Measurements from ENCODE around the gene SLC7A8. TPM values are rescaled to one million over a fixed set of nuclear protein-coding genes. Genes with fewer than 3 reads are reported as not detected.

The SLC7A8 gene
- total RNA-seq, 2 donors from 2014 or later = 18.4 to 28.0 TPM

- no peaks in the 10 kb centered on the region for H3K36me3 ChIP-seq
- H3K27ac ChIP-seq = no peak overlapping the region
- no peaks in the 10 kb centered on the region for H3K4me1 ChIP-seq (ENCODE audit: control insufficient read depth in 1 of 2, low read depth in 2 of 2)
- peaks cover 3% of the 10 kb centered on the region for H3K9me3 ChIP-seq
- no peak for ATAC-seq (ENCODE audit: insufficient number of reproducible peaks, low FRiP score, low read depth)
- H3K4me3 ChIP-seq = no peak overlapping the region
- no peak for DNase-seq (ENCODE audit: low spot score)
- no peaks in the 10 kb centered on the region for H3K27me3 ChIP-seq (replicated peaks; ENCODE audit: insufficient read depth)
- no peak for TF ChIP-seq CTCF (IDR thresholded peaks at IDR 0.05)
Observed at GRCh38 chr14:23217032-23218020, 33.9 kb upstream of the SLC7A8 start.

GRCh38 chr14:23215421-23215820 lies 32.0 kb upstream of the SLC7A8 start:
- no peak for ATAC-seq (ENCODE audit: insufficient number of reproducible peaks, low FRiP score, low read depth)
- Histone ChIP-seq H3K9me3 (peaks cover 3% of the 10 kb centered on the region), H3K27ac (no peak overlapping the region), H3K4me3 (no peak overlapping the region), H3K4me1 (ENCODE audit: control insufficient read depth in 1 of 2, low read depth in 2 of 2) (no peaks in the 10 kb centered on the region), H3K27me3 (replicated peaks; ENCODE audit: insufficient read depth) (no peaks in the 10 kb centered on the region), H3K36me3 (no peaks in the 10 kb centered on the region)
- no peak for TF ChIP-seq CTCF (IDR thresholded peaks at IDR 0.05)
- no peak for DNase-seq (ENCODE audit: low spot score)

- Histone ChIP-seq H3K27ac (no peak overlapping the region), H3K4me3 (no peak overlapping the region), H3K27me3 (replicated peaks; ENCODE audit: insufficient read depth) (no peaks in the 10 kb centered on the region), H3K9me3 (no peaks in the 10 kb centered on the region), H3K36me3 (no peaks in the 10 kb centered on the region), H3K4me1 (ENCODE audit: control insufficient read depth in 1 of 2, low read depth in 2 of 2) (no peaks in the 10 kb centered on the region)
- ATAC-seq (ENCODE audit: insufficient number of reproducible peaks, low FRiP score, low read depth) (no peak), DNase-seq (ENCODE audit: low spot score) (no peak)
- TF ChIP-seq CTCF (IDR thresholded peaks at IDR 0.05) = no peak
Observed at GRCh38 chr14:23209651-23210423, 26.4 kb upstream of the SLC7A8 start.

GRCh38 chr14:23208324-23208723 lies 24.9 kb upstream of the SLC7A8 start:
- ATAC-seq (ENCODE audit: insufficient number of reproducible peaks, low FRiP score, low read depth) = no peak
- Histone ChIP-seq H3K4me3 (no peak overlapping the region), H3K36me3 (no peaks in the 10 kb centered on the region), H3K9me3 (no peaks in the 10 kb centered on the region), H3K27ac (no peak overlapping the region), H3K4me1 (ENCODE audit: control insufficient read depth in 1 of 2, low read depth in 2 of 2) (no peaks in the 10 kb centered on the region), H3K27me3 (replicated peaks; ENCODE audit: insufficient read depth) (no peaks in the 10 kb centered on the region)
- no peak for TF ChIP-seq CTCF (IDR thresholded peaks at IDR 0.05)
- DNase-seq (ENCODE audit: low spot score) = no peak

- TF ChIP-seq CTCF (IDR thresholded peaks at IDR 0.05) = no peak
- H3K27me3 ChIP-seq (replicated peaks; ENCODE audit: insufficient read depth) = no peaks in the 10 kb centered on the region
- H3K9me3 ChIP-seq = no peaks in the 10 kb centered on the region
- no peaks in the 10 kb centered on the region for H3K4me1 ChIP-seq (ENCODE audit: control insufficient read depth in 1 of 2, low read depth in 2 of 2)
- H3K27ac ChIP-seq = no peak overlapping the region
- no peaks in the 10 kb centered on the region for H3K36me3 ChIP-seq
- no peak overlapping the region for H3K4me3 ChIP-seq
- DNase-seq (ENCODE audit: low spot score) (no peak), ATAC-seq (ENCODE audit: insufficient number of reproducible peaks, low FRiP score, low read depth) (no peak)
Observed at GRCh38 chr14:23207146-23207540, 23.7 kb upstream of the SLC7A8 start.

All from thoracic aorta (tissue), 2 donors.